ENCODE data around the gene CELA2A.

CELA2A gene

DNA sequence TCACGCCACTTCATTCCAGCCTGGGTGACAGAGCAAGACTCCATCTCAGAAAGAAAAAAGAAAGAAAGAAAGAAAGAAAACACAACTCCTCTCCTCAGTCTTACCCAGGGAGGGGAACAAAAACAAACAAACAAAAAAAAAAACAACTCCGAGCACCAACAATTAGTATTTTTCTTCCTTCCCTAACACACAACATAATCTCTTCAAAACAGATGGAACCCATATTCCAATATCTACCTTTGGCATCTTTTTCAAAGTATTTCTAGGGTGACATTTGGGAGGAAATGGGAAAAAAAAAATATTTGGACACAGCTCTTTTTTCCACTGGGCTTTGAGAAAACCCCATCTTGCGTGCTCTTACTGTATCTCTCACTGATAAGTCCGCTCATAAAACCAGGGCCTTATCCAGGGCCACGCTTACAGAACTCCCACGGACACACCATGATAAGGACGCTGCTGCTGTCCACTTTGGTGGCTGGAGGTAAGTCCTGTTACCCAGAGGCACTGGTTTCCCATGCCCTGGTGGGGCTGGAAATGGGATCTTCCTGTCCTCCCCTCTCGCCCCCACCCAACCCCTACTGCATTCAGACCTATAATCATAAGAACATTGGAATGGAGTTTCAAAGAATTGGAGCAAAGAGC lies at the start of gene CELA2A:
Gene CELA2A (plus strand): TSS at position 420 of the 642 bp plus-strand sequence. CDS start 22 bp downstream, at position 442.
- FAIRE-seq (no peak), DNase-seq (ENCODE audit: low spot score) (no peak)

DNA sequence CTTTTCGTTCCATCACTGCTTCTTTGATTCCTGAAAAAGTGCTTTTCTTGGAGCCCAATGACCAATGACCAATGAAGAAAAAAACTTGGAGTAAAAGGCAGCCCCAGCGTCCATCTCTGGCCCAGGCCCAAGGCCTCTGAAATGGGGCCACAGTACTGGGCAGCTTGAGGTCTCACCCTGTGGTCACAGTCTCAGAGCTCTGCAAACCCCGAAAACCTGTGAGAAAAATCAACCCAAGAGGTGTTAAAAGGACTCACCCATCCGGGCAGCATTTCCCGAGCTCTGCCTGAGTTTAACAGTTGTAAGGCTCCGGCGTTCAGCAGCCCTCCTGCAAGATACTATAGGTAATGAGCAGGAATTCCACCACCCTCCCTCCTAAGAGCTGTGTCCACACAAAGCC lies 49.0 kb upstream of the CELA2A start:
- DNase-seq (ENCODE audit: low spot score), result no peak
- FAIRE-seq, result no peak

DNA sequence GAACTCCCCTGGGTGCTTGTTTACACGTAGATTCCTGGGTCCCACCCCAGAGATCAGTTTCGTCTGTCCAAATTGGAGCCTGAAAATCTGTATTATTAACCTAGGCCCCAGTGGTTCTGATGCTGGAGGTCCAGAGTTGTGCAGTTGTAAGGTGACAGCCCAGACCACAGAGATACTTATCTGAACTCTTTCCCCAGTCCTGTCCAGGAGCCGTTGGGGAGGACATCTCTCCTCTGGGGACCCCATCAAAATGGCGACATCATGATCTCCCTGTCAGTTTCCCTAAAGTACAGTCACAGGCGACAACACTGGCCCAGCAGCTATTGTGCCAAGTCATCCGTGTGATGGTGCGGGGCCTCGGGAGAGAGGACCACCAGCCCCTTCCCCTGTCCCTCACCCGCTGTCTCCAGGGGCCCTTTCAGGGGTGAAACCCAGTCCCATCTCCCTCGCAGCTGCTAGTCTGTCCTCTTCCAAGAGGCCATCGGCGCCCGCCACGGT lies 47.6 kb upstream of the CELA2A start:
- DNase-seq (ENCODE audit: low spot score) (no peak), FAIRE-seq (no peak)

DNA sequence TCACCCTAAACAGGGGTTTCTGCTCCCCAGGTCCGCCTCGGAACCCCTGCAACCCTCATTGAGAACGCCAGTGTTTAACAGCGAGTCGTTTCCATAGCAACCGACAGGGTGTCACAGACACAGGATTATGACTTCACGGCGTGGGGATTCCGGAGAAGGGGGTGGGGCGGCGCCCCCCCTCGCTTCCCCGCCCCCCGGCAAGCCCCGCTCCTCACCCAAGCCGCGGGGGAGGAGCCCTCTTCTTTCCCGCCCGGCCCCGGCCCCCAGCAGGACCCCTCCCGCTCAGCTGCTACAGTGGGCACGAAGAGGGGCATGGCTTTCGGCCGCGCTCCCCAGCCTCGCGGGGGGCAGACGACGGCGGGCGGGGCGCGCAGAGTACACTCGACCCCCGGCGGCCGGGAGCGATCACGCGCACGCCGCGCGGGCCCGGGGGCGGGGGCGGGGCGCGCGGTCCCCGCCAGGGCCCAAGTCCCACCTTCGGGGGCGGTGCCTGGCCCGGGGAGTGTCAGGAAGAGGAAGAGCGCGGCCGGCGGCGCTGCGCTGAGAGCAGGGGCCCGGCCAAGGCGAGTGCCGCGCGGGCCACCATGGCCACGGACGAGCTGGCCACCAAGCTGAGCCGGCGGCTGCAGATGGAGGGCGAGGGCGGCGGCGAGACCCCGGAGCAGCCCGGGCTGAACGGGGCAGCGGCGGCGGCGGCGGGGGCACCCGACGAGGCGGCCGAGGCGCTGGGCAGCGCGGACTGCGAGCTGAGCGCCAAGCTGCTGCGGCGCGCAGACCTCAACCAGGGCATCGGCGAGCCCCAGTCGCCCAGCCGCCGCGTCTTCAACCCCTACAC lies 46.9 kb upstream of the CELA2A start, which contains the start of gene EFHD2:
Gene EFHD2 (plus strand): TSS at position 501 of the 835 bp plus-strand sequence. CDS start 84 bp downstream, at position 585.
- peak; percentile 95 for DNase-seq (ENCODE audit: low spot score)
- no peak for FAIRE-seq

DNA sequence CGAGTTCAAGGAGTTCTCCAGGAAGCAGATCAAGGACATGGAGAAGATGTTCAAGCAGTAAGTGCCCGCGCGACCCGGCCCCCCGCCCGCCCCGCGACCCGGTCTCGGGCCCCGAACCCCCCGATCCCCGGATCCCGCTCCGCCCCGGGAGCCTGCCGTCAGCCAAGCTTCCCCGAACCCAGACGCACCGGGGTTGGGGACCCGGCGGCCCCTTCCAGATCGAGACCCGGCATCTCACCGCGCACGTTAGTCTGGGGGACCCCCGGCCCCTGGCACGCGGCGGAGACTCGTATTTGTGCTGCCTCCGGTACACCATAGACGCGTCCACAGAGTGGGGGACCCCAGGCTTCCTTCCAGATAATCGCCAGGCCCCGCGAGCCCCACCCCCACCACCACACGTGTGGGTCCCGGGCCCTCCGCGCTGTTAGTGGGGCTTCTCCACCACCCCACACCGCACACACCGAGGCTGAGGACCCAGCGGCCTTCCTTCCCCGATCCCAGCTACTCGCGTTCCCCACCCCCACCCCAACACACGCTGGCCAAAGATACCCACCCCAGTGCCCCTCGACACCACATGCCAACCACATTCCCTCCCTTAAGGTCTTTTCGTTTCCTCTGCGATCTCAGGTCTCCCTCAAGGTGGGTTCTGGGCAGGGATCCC lies 46.2 kb upstream of the CELA2A start:
- DNase-seq (ENCODE audit: low spot score) (no peak), FAIRE-seq (no peak)

DNA sequence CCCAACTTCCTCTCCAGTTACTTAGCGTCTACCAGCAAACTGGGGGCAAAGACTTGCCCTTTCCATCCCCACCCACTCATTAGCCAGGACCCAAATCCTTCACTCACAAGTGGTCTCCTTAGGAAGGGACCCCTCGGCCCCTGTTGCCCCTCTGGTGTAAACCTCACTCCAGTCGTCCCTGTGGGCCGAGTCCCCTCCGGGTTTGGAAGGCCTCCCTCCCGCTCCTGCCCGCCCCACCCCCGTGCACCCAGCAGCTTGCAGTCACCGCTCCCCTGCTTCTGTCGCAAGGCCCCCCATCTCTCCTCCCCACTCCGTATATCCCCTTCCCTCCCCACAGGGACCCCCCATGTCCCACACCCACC lies 45.7 kb upstream of the CELA2A start:
- no peak for DNase-seq (ENCODE audit: low spot score)
- no peak for FAIRE-seq

DNA sequence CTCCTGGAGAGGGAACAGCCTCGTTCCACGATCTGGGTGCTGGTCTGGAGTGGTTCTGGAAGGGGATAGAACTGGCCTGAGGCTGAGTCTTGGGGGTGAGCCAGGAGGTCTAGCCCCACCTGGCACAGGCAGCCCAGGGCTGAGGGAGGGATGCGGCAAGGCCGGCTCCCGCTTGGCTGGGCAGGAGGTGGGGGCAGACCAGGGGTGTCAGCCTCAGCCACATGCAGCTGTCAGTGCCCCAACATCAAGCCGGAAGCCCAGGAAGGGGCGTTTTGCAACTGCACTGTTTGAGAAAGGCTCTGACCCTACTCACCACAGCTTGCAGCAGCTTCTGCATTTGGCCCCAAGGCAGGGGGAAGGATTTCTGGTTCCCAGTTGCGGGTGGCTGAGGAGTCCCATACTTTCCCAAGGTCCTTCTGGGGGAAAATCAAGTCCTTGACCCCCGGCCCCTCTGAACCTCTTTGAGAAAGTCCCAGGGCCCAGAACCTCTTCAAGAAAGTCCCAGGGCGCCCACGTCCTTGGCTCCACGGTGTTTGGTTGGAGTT lies 44.9 kb upstream of the CELA2A start:
- DNase-seq (ENCODE audit: low spot score) (no peak), FAIRE-seq (no peak)

DNA sequence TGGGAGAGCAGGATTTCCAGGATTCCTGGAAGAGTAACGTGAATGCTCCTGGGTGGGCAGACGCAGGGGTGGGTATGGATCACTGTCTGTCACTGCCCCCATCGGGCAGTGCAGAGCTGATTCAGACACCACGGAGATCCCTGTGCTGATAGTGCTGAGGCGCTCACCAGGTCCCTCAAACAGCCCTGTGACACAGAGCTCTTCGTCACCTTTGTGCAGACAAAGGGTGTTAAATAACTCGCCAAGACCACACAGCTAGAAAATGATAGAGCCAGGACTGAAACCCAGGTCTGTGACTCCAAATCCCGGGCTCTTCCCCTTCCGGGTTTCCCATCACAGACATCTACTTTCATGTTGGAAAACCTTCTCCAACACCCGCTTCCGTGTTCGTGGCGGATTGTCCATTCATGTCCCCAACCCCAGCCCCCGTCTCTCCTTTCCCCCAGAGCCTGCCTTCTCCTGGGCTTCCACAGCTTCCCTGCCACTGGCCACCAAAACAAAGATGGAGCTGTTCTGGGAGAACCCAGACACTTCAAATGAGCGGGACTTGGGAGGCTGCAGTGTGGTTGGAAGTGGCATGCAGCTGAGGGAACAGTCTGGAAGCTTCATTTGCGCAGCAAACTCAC lies 44.2 kb upstream of the CELA2A start:
- no peak for DNase-seq (ENCODE audit: low spot score)
- no peak for FAIRE-seq

DNA sequence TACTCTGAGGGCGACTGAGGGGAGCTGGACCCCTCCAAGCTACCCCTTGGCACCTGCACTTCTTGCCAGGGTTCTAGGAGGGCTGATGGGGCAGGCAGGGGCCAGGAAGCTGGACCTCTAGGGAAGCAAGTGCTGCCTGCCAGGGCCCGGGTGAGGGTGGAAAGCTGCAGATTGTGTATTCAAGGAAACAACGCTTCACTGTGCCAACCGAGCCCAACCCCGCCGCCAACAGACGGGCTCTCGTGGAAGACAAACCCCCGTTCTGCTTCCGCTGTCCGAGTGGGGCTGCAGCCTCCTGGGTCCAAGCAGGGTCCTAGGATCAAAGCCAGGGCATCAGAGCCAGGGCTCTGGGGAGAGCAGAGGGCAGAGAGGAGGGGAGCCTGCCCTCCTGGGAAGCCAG lies 43.7 kb upstream of the CELA2A start:
- no peak for FAIRE-seq
- DNase-seq (ENCODE audit: low spot score), result no peak

DNA sequence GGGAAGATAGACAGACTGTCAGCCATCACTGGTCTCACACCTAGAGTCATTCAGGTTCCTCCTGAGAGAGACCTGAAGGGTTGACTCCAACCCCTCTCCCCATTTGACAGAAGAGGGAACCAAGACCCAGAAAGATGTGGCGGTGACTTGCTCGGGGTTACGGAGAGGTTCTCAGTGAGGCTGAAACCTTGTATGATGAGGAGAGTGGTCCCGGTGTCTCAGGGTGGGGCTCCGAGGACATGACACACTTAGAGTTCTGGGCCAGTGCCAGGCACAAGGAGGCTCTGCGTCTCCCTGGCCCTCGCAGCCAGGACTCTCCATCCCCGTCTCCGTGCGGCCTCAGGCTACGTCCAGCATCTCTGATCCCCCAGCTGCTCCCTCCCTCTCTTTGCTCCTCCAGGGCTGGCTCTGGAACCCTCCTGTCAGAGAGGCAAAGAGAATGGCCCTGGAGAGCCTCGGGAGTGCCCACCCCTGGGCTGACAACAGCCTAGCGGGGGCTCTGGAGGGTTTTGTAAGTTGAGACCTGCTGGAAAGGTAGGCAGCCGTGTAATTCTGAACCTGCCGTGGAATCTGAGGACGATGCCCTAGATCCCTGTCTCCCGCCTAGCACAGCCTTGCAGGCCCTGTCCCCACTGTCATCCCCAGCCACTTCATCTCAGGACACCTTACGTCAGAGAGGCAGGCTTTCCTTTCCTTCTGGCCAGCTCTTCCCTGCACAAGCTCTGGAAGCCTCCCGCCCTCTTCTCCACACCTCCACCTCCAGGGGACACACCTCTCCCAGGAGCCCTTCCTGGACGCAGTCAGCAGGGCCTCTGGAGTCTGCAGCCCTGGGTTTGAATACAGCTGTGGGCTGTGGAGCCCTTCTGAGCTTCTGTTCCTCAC lies 42.7 kb upstream of the CELA2A start:
- FAIRE-seq (no peak), DNase-seq (ENCODE audit: low spot score) (no peak)

DNA sequence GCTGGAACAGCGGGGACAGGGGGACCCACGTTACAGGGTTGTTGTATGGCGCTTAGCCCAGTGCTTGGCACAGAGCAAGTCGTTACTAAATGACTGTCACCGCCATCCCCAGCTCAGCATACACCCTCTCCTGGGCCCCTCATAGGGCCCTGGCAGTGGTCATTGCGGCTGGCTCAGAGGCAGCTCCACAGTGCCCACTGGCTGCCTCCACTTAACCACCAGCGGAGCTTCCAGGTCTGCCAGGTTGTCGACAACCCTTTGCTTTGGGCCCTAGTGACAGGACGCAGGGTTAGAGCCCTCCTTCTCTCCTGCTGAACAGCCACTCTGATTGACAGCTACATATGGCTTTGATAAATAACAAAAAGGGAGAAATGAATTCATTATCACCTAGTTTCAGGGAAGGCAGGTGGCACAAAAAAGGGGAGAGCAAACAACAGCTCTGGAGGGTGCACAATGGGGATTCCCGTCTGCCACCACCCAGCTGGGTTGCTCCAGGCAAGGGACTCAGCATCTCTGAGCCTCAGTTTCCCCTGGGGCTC lies 42.0 kb upstream of the CELA2A start:
- DNase-seq (ENCODE audit: low spot score), result no peak
- no peak for FAIRE-seq

DNA sequence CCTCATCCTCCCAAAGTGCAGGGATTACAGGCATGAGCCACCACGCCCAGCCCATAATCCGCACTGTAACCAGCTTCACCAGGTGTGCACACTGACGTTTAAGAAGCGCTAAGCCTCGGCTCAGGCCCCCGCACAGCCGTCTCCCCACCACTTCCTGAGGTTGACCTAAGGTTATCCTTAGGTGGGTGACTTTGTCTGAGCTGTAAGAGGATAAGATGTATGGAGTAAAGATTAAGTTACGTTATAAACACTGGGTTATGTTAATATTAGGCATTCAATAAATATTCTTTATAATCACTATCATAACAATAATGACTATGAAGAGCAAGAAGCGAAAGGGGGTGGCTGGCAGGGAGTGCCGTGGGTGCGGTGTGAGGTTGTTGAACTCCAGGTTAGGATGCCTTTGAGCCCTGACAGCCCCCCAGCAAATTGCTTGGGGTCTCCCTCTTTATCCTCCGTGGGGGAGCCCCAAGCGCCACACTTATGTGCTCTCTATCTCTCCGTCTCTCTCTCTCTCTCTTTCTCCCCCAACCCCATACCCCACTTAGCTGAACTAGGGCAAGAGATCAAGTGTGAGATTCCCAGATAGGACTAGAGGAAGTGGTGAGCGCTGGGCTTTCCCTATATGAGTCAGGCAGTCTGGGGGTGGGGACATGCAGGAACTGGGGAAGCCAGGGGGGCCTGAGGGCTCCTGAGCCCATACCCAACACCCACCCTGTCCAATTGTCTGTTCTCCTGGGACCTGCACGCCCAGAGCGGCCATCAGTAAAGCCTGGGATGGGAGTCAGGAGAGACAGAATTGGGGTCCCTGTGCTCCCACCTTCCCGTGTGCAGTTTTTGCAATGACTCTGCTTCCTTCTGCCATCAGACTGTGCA lies 39.2 kb upstream of the CELA2A start:
- peak; percentile 72 for DNase-seq (ENCODE audit: low spot score)

DNA sequence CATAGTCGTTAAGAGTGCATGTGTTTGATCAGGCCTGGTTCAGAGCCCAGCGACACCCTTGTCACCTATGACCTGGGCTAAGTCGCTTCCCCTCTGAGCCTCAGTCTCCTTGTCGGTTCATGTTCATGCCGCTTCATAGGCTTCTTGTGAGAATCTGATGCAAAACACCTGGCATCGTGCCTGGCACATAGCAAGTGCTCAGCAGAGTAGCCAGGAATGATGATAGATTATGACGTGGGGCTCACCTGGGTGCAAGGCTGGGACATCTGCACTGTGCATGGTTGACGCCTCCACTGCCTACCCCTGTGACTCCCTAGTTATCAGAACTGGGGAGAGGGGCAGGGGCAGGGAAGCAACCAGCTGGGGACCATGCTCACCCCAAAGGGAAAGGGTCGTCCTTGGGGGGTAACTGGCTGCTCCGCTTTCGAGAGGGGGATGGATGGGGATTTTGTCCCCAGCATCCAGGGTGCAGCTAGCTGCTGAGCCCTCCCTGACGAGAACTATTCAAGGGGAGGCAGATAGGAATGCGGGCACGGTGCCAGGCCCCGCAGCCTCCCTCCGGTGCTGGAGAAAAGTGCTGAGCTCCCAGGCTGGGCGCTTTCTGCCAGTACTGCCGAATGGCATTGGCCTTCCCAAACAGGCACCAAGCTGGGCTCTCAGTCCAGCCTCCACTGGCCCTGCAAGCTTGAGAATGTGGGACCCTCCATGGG lies 37.6 kb upstream of the CELA2A start:
- no peak for FAIRE-seq
- no peak for DNase-seq (ENCODE audit: low spot score)

More for the DNA sequence above, 39.2 kb upstream of the CELA2A start:
- no peak for FAIRE-seq

DNA sequence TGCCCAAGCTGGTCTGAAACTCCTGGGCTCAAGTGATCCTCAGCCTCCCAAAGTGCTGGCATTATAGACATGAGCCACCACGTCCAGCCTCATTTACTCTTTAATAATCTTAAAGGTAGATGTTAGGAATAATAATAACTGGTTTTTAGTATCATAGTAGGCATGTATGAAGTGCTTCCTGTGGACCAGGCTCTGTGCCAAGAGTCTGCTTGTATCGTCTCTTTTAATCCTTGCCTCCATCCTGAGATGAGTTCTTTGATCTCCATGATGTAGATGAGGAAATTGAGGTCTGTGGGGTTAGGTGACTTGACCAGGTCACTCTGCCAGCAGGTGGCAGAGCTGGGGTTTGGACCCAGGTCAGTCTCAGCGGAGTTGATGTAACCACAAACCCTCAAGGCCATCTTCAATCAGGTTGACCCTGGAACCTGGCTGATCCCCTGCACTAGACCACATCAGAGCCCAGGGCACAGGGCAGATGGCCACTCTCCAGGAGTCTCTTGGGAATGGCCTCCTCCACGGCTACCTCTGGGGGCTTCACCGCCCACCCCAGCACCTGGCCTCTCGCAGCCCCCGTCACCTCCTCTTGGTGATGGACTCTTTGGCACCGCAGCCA lies 35.6 kb upstream of the CELA2A start:
- FAIRE-seq, result no peak
- no peak for DNase-seq (ENCODE audit: low spot score)

DNA sequence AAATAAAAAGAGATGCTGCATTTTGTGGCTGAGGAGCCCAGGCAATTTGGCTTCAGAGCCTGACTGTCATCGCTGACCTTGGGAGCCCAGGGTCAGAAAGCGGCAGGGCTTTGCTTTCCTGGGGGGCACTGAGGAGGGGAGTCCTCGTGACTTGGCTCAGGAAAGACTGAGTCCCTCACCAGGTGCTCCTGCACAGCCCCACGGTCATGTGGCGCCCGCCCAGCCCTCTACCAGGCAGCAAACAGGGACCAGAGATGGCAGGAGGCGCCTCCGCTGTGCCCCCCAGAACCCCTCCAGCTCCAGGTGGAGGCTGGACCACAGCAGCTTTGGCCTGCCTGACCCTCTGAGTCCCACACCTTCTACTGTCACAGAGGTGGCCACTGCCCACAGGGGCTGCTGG lies 33.7 kb upstream of the CELA2A start:
- FAIRE-seq, result no peak
- no peak for DNase-seq (ENCODE audit: low spot score)

DNA sequence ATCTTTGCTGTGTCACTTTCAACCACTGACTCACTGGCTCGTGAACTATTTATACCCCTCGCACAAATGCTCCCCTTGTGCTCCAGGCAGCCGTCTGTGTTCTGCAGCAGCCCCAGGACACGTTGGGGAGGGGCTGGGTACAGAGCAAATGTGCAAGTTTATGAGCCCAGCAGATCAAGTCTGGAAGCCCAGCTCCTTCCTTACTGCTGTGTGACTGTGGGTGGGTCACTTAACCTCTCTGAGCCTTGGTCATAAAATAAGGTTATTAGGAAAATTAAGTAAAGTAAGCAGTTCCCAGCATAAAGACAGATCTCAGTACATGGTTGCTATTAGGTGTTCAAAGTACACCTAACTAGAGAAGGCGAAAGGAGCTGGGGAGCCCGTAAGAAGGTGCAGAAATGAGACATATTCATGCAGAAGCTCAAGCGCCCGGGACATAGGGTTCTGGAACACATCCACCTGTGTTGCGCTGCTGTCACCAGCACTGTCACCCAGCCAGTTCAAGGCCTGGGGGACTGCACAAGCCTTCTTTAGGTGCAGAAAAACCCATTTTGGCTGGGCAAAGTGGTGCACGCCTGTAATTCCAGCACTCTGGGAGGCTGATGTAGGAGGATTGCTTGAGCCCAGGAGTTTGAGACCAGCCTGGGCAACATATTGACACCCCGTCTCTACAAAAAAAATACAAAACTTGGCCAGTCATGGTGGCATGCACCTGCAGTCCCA lies 33.0 kb upstream of the CELA2A start:
- no peak for DNase-seq (ENCODE audit: low spot score)
- no peak for FAIRE-seq

DNA sequence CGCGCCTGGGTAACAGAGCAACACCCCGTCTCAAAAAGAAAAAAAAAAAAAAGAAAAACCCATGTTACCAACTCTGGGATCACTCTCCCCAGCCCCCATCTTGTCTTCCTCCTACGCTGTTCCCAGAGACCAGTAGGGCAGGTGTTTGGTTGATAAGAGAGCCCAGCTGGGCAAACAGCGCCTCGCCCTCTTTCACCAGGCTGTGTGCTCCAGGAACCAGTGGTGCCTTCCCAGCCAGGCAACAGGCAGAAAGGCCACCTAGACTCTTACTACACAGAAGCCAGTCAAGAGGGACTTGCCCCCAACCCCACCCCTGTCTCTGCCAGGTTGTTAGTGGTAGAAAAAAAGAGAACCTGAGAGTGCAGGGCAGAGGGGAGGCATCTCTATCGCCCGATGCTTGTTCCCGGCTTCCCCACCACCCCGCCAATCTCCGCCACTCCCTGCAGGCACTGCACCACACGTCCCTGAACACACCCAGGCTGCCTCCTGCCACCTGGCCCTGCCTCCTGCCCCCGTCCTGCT lies 32.3 kb upstream of the CELA2A start:
- FAIRE-seq (no peak), DNase-seq (ENCODE audit: low spot score) (no peak)

All from urothelium cell line (cell line).